SK-N-SH (cell line): ENCODE measurements around the gene LRRC27. TPM values are rescaled to one million over a fixed set of nuclear protein-coding genes. Genes with fewer than 3 reads are reported as not detected.

Source experiments
- CTCF ChIA-PET: fragments of 300-600, 350-600 bp; formaldehyde crosslinking; extraction: SDS; loops from one replicate; lab custom pipeline; 2021; lab: Yijun Ruan, JAX
- POLR2A ChIA-PET: fragments of 350-600 bp; sonication (Branson Sonifier 250); formaldehyde crosslinking; extraction: SDS; loops from one replicate; lab custom pipeline; 2020; ENCODE audit warnings: antibody characterized with exemption, inconsistent platforms; lab: Yijun Ruan, JAX
- DNase-seq: peaks from one replicate; pipeline ENCODE4 v3.0.0; 2012
- H2AFZ ChIP-seq: fragments of 200-600 bp; sonication (generic); 2 replicates; pipeline ENCODE4 v1.8.1; 2016; ENCODE audit warnings: antibody characterized with exemption, mild to moderate bottlenecking, low read depth
- H3F3A ChIP-seq: fragments of 200-600 bp; sonication (generic); replicated peaks from 2 replicates; pipeline ENCODE3; 2016; ENCODE audit warnings: antibody characterized with exemption, mild to moderate bottlenecking; ENCODE audit not compliant: insufficient read depth
- H3K27ac ChIP-seq, 2 experiments: fragments of 200-500 bp in 1 of 2; fragments of 200-600 bp in 1 of 2; sonication (Bioruptor generic) in 1 of 2; sonication (generic), shearing (Covaris generic) in 1 of 2; 2 replicates each; pipeline versions ENCODE4 v1.5.1 to v1.6.1; 2014 to 2016; ENCODE audit warnings: low read depth in 2 of 2, inconsistent platforms in 1 of 2, low read length in 1 of 2, mild to moderate bottlenecking in 1 of 2, mixed read lengths in 1 of 2
- H3K27me3 ChIP-seq: fragments of 200-600 bp; sonication (generic), shearing (Covaris generic); 2 replicates; pipeline ENCODE4 v1.6.1; 2016; ENCODE audit warnings: mixed run types; ENCODE audit not compliant: insufficient read depth
- H3K36me3 ChIP-seq, 2 experiments: fragments of 200-500 bp in 1 of 2; fragments of 200-600 bp in 1 of 2; sonication (Bioruptor generic) in 1 of 2; sonication (generic) in 1 of 2; replicated peaks in 1 of 2; 2 replicates each; pipeline versions ENCODE3 to v1.5.1; 2014 to 2016; ENCODE audit warnings: low read length in 1 of 2, mild to moderate bottlenecking in 1 of 2; ENCODE audit not compliant: insufficient read depth in 2 of 2, control insufficient read depth in 1 of 2
- H3K4me1 ChIP-seq, 2 experiments: fragments of 200-500 bp in 1 of 2; fragments of 200-600 bp in 1 of 2; sonication (Bioruptor generic) in 1 of 2; sonication (generic), shearing (Covaris generic) in 1 of 2; 2 replicates each; pipeline versions ENCODE4 v1.5.1 to v1.6.1; 2014 to 2016; ENCODE audit warnings: low read depth in 1 of 2, low read length in 1 of 2, mixed run types in 1 of 2; ENCODE audit not compliant: insufficient read depth in 2 of 2, control insufficient read depth in 1 of 2
- H3K4me2 ChIP-seq: fragments of 200-600 bp; sonication (generic), shearing (Covaris generic); 2 replicates; pipeline ENCODE4 v1.6.1; 2017; ENCODE audit warnings: mixed run types
- H3K4me3 ChIP-seq, 2 experiments: fragments of 200-500 bp in 1 of 2; fragments of 200-600 bp in 1 of 2; sonication (Bioruptor generic) in 1 of 2; sonication (generic), shearing (Covaris generic) in 1 of 2; 2 replicates each; pipeline versions ENCODE4 v1.5.1 to v1.8.1; 2014 to 2016; ENCODE audit warnings: low read depth in 2 of 2, inconsistent platforms in 1 of 2, low read length in 1 of 2, mild to moderate bottlenecking in 1 of 2, mixed read lengths in 1 of 2, moderate library complexity in 1 of 2
- H3K79me2 ChIP-seq: fragments of 200-600 bp; sonication (generic); 2 replicates; pipeline ENCODE4 v1.8.1; 2017; ENCODE audit warnings: mild to moderate bottlenecking; ENCODE audit not compliant: insufficient read depth
- H3K9ac ChIP-seq: fragments of 200-600 bp; sonication (generic); 2 replicates; pipeline ENCODE4 v1.6.1; 2017; ENCODE audit warnings: mixed run types
- H3K9me2 ChIP-seq: fragments of 200-600 bp; sonication (generic); 2 replicates; pipeline ENCODE4 v1.6.1; 2017; ENCODE audit warnings: mixed run types
- H3K9me3 ChIP-seq: fragments of 200-600 bp; sonication (generic); 2 replicates; pipeline ENCODE4 v1.6.1; 2017; ENCODE audit warnings: mixed run types, mild to moderate bottlenecking, moderate library complexity
- H4K20me1 ChIP-seq: fragments of 200-600 bp; sonication (generic); 2 replicates; pipeline ENCODE4 v1.6.1; 2017; ENCODE audit warnings: mild to moderate bottlenecking, mixed run types; ENCODE audit not compliant: insufficient read depth
- CHD2 ChIP-seq: fragments of 150-350 bp; IDR thresholded peaks from 2 replicates; pipeline ENCODE4 v1.6.1; 2018; ENCODE audit warnings: low read length; ENCODE audit not compliant: partially characterized antibody
- EZH2phosphoT487 ChIP-seq: fragments of 200-600 bp; sonication (generic); IDR thresholded peaks from 2 replicates; pipeline ENCODE4 v1.6.1; 2017; ENCODE audit warnings: low read depth, mixed run types, mild to moderate bottlenecking, antibody characterized with exemption, moderate library complexity, borderline replicate concordance
- GABPA ChIP-seq: IDR thresholded peaks from 2 replicates; pipeline ENCODE4 v1.4.0; 2012; ENCODE audit warnings: low read depth, mild to moderate bottlenecking
- IRF3 ChIP-seq: fragments of 150-350 bp; IDR thresholded peaks from 2 replicates; pipeline ENCODE4 v1.6.1; 2016; ENCODE audit warnings: mild to moderate bottlenecking, low read depth, low read length
- JUND ChIP-seq: IDR thresholded peaks from 2 replicates; pipeline ENCODE4 v1.4.0; 2012
- MEF2A ChIP-seq: IDR thresholded peaks from 2 replicates; pipeline ENCODE4 v1.4.0; 2012; ENCODE audit warnings: low read depth, borderline replicate concordance
- NFIC ChIP-seq: IDR thresholded peaks from 2 replicates; pipeline ENCODE4 v1.4.0; 2012; ENCODE audit warnings: borderline replicate concordance
- NRF1 ChIP-seq: IDR thresholded peaks from 2 replicates; pipeline ENCODE4 v1.6.1; 2012; ENCODE audit warnings: low read depth, mild to moderate bottlenecking, low read length
- POLR2AphosphoS5 ChIP-seq: IDR thresholded peaks from 2 replicates; pipeline ENCODE4 v1.6.1; 2012; ENCODE audit warnings: low read depth, low read length
- RAD21 ChIP-seq: IDR thresholded peaks from 2 replicates; pipeline ENCODE4 v1.6.1; 2012; ENCODE audit warnings: mild to moderate bottlenecking, low read length
- RCOR1 ChIP-seq: fragments of 150-350 bp; IDR thresholded peaks from 2 replicates; pipeline ENCODE4 v1.6.1; 2017; ENCODE audit warnings: antibody characterized with exemption, low read length
- RXRA ChIP-seq: IDR thresholded peaks from 2 replicates; pipeline ENCODE4 v1.4.0; 2012; ENCODE audit warnings: low read depth, mild to moderate bottlenecking, borderline replicate concordance
- SMC3 ChIP-seq: IDR thresholded peaks from 2 replicates; pipeline ENCODE4 v1.6.1; 2012; ENCODE audit warnings: low read depth, low read length, improper control_type of control experiment
- TCF12 ChIP-seq: IDR thresholded peaks from 2 replicates; pipeline ENCODE4 v1.4.0; 2012
- YY1 ChIP-seq: IDR thresholded peaks from 2 replicates; pipeline ENCODE4 v1.4.0; 2012; ENCODE audit warnings: low read depth, mild to moderate bottlenecking
- WGBS: methylation state at CpG from one replicate; pipeline ENCODE4 v1.1.6; 2017; ENCODE audit warnings: low lambda C conversion rate; 5-methylcytosine and 5-hydroxymethylcytosine counted together
- polyA plus RNA-seq, 3 experiments: library from polyadenylated mRNA; depleted of rRNA; stranded (reverse); fragments of >200 nt; gene quantifications; 2 replicates each; pipeline ENCODE4 v1.2.3, GENCODE V29; 2012
- TF ChIP-seq, protein P1 (sequence below): IDR thresholded peaks from 2 replicates; pipeline ENCODE4 v1.6.1; 2012; ENCODE audit warnings: mild to moderate bottlenecking, low read depth, low read length, moderate library complexity
- TF ChIP-seq, protein P2 (sequence below): IDR thresholded peaks from 2 replicates; pipeline ENCODE4; 2012

The LRRC27 gene
- polyA plus RNA-seq, 1 of the 3 experiments (the other 2 are of a cell fraction): 10.0 TPM

- H3K4me1 ChIP-seq: peaks cover 0 to 17% of the 10 kb centered on the region in 2 experiments; a peak in 3 of 4 replicates
- H3K4me2 ChIP-seq: peak overlapping the region; percentile 52; the same call in 1 of the 2 replicates
- peak overlapping the region; percentile 61; the same call in 1 of the 2 replicates for H2AFZ ChIP-seq
Measured at GRCh38 chr10:132320654-132321469, 11.1 kb upstream of the LRRC27 start.

More at GRCh38 chr10:132320654-132321469, 11.1 kb upstream of the LRRC27 start:
- H3K27me3 ChIP-seq: no peaks in the 10 kb centered on the region
- no peaks in the 10 kb centered on the region for H3K9me2 ChIP-seq
- CTCF ChIA-PET: no interaction called here
- H3K9ac ChIP-seq: no peak overlapping the region
- TF ChIP-seq RXRA: no peak
- TF ChIP-seq RAD21: no peak
- TF ChIP-seq EZH2phosphoT487: no peak
- no peak for TF ChIP-seq CHD2
- TF ChIP-seq POLR2AphosphoS5: no peak
- TF ChIP-seq NRF1: no peak
- TF ChIP-seq, protein P1, sequence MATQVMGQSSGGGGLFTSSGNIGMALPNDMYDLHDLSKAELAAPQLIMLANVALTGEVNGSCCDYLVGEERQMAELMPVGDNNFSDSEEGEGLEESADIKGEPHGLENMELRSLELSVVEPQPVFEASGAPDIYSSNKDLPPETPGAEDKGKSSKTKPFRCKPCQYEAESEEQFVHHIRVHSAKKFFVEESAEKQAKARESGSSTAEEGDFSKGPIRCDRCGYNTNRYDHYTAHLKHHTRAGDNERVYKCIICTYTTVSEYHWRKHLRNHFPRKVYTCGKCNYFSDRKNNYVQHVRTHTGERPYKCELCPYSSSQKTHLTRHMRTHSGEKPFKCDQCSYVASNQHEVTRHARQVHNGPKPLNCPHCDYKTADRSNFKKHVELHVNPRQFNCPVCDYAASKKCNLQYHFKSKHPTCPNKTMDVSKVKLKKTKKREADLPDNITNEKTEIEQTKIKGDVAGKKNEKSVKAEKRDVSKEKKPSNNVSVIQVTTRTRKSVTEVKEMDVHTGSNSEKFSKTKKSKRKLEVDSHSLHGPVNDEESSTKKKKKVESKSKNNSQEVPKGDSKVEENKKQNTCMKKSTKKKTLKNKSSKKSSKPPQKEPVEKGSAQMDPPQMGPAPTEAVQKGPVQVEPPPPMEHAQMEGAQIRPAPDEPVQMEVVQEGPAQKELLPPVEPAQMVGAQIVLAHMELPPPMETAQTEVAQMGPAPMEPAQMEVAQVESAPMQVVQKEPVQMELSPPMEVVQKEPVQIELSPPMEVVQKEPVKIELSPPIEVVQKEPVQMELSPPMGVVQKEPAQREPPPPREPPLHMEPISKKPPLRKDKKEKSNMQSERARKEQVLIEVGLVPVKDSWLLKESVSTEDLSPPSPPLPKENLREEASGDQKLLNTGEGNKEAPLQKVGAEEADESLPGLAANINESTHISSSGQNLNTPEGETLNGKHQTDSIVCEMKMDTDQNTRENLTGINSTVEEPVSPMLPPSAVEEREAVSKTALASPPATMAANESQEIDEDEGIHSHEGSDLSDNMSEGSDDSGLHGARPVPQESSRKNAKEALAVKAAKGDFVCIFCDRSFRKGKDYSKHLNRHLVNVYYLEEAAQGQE: no peak
- TF ChIP-seq, protein P2, sequence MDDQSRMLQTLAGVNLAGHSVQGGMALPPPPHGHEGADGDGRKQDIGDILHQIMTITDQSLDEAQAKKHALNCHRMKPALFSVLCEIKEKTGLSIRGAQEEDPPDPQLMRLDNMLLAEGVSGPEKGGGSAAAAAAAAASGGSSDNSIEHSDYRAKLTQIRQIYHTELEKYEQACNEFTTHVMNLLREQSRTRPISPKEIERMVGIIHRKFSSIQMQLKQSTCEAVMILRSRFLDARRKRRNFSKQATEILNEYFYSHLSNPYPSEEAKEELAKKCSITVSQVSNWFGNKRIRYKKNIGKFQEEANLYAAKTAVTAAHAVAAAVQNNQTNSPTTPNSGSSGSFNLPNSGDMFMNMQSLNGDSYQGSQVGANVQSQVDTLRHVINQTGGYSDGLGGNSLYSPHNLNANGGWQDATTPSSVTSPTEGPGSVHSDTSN: no peak
- no peak for TF ChIP-seq GABPA
- TF ChIP-seq SMC3: no peak
- TF ChIP-seq TCF12: no peak
- no peak for TF ChIP-seq IRF3
- TF ChIP-seq RCOR1: no peak
- TF ChIP-seq YY1: no peak
- no peak for TF ChIP-seq NFIC
- no peak for TF ChIP-seq JUND
- TF ChIP-seq MEF2A: no peak
- TF ChIP-seq, all 33 proteins: peak for 0
- H4K20me1 ChIP-seq: no peaks in the 10 kb centered on the region
- peaks cover 0 to 3% of the 10 kb centered on the region in 2 experiments for H3K36me3 ChIP-seq
- DNase-seq: no peak
- no peak overlapping the region for H3K4me3 ChIP-seq
- H3K9me3 ChIP-seq: no peaks in the 10 kb centered on the region
- POLR2A ChIA-PET: no interaction called here
- H3F3A ChIP-seq: peaks cover 23% of the 10 kb centered on the region
- 88% methylated on average over 13 of the region's 13 CpGs for WGBS
- peaks cover 22% of the 10 kb centered on the region for H3K79me2 ChIP-seq
- peak overlapping the region in 1 of 2 experiments; percentile 64; a peak in 2 of 4 replicates for H3K27ac ChIP-seq
